ENCODE measurements around the gene CCM2.

The CCM2 gene

GRCh38 chr7:45089341-45089891, 89.4 kb downstream of the CCM2 start:
- H3K27me3 Mint-ChIP-seq = peaks cover 10% of the 10 kb centered on the region
- DNase-seq (ENCODE audit: low spot score in 2 of 2) (peak; percentile 37 to 55), ATAC-seq (replicated peaks; ENCODE audit: extremely low read depth, poor library complexity, severe bottlenecking) (peak; percentile 57)
- H3K9me3 Mint-ChIP-seq = peaks cover 5% of the 10 kb centered on the region
- H3K36me3 Mint-ChIP-seq (ENCODE audit: insufficient read depth) = peaks cover 2% of the 10 kb centered on the region
- H3K4me3 Mint-ChIP-seq = peak overlapping the region; percentile 74
- no peaks in the 10 kb centered on the region for H3K4me1 Mint-ChIP-seq
- H3K27ac Mint-ChIP-seq (ENCODE audit: low read depth) = peak overlapping the region; percentile 79

DNA sequence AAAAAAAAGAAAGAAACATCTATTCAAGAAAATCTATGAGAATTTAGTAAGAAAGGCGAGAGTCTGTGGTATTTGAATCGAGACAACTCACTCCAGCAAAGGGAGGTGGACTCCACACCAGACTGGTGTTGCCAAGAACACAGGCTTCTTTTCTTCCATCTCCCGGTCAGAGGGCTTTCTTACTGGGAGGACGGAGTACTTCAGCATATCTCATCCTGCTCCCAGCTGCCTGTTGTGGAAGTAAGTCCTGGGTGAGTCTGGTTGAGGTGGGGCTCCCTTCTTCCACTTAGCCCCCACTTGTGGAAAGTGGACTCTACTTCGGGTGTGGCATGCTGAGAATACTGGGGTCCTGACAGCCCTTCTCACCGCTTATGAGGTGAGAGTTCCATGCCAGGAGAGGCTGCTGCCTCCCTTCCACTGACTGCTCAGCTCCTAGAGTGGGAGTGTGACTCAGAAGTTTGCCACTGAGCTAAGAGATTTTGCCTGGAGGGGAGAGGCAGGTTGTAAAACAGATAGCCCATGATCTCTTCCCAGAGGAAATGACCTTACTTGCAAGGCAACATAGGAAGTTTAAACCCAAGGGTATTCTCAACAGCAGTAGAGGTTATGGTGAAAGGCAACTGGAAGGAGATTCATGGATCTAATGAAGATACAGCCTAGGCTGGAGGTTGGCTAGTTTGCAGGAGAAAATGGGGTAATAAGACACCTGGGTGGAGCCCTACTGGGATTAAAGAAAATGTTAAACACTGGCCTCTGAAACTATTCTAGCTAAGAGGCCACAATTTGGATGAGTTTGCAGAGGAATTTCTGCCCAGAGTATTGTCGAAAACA, 92.3 kb downstream of the CCM2 start:
- Mint-ChIP-seq H3K9me3 (peaks cover 5% of the 10 kb centered on the region), H3K36me3 (ENCODE audit: insufficient read depth) (peaks cover 2% of the 10 kb centered on the region), H3K4me1 (no peaks in the 10 kb centered on the region), H3K27ac (ENCODE audit: low read depth) (no peak overlapping the region), H3K4me3 (no peak overlapping the region), H3K27me3 (peaks cover 10% of the 10 kb centered on the region)
- ATAC-seq (replicated peaks; ENCODE audit: extremely low read depth, poor library complexity, severe bottlenecking) (no peak), DNase-seq (ENCODE audit: low spot score in 2 of 2) (no peak)

DNA sequence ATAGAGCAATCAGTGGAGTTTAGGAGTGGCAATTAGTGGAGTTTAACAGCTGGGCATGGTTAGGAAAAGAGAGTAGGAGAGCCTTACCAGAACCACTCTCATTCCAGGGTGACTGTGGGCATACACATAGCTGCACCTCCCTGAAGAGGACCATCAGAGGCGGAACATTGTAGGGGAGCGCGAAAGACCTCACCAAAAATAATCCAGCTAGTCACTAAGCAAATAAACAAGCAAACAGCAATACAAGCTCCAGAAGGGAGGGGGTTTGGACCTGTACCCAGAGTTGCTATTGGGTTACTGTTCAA, 92.9 kb downstream of the CCM2 start:
- H3K9me3 Mint-ChIP-seq = peaks cover 5% of the 10 kb centered on the region
- no peak for ATAC-seq (replicated peaks; ENCODE audit: extremely low read depth, poor library complexity, severe bottlenecking)
- DNase-seq (ENCODE audit: low spot score in 2 of 2) = no peak
- H3K4me1 Mint-ChIP-seq = no peaks in the 10 kb centered on the region
- H3K4me3 Mint-ChIP-seq = no peak overlapping the region
- no peak overlapping the region for H3K27ac Mint-ChIP-seq (ENCODE audit: low read depth)
- peaks cover 2% of the 10 kb centered on the region for H3K36me3 Mint-ChIP-seq (ENCODE audit: insufficient read depth)
- peaks cover 10% of the 10 kb centered on the region for H3K27me3 Mint-ChIP-seq

DNA sequence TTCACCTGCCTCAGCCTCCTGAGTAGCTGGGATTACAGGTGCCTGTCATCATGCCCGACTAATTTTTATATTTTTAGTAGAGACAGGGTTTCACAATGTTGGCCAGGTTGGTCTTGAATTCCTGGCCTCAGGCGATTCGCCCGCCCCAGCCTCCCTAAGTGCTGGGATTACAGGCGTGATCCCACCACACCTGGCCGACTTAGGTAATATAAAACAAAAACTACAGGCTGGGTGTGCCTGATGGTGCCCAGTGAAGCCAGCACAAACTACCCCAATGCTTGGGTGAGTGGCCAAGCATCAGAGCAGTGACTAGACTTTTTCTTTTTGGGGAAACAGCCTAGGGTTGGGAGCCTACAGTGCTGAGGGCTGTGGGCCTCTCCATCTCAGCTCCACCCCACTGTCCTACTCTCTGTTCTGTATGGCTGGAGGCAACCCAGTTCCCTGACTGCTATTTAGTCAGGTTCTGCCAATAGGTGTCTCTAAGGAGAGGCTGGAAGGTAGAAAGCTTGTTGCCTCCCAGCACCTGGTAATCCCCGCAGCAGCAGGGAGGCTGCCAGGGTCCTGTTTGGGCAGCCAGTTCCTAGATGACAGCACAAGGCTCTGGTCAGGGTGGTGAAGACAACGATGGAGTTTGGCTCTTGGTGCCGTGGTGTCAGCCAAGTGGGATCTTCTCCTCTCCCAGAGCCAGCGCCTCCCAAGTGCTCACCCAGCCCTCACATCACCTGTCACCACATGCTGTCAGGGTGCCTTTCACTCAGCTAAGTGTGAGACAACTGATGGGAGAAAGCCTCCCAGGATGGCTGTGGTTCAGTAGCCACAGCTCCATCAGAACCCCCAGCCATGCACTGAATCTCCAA, 99.2 kb downstream of the CCM2 start:
- Mint-ChIP-seq H3K27ac (ENCODE audit: low read depth) (no peak overlapping the region), H3K9me3 (no peaks in the 10 kb centered on the region), H3K4me1 (no peaks in the 10 kb centered on the region), H3K4me3 (no peak overlapping the region), H3K36me3 (ENCODE audit: insufficient read depth) (peaks cover 23% of the 10 kb centered on the region), H3K27me3 (no peaks in the 10 kb centered on the region)
- no peak for DNase-seq (ENCODE audit: low spot score in 2 of 2)
- ATAC-seq (replicated peaks; ENCODE audit: extremely low read depth, poor library complexity, severe bottlenecking) = no peak

DNA sequence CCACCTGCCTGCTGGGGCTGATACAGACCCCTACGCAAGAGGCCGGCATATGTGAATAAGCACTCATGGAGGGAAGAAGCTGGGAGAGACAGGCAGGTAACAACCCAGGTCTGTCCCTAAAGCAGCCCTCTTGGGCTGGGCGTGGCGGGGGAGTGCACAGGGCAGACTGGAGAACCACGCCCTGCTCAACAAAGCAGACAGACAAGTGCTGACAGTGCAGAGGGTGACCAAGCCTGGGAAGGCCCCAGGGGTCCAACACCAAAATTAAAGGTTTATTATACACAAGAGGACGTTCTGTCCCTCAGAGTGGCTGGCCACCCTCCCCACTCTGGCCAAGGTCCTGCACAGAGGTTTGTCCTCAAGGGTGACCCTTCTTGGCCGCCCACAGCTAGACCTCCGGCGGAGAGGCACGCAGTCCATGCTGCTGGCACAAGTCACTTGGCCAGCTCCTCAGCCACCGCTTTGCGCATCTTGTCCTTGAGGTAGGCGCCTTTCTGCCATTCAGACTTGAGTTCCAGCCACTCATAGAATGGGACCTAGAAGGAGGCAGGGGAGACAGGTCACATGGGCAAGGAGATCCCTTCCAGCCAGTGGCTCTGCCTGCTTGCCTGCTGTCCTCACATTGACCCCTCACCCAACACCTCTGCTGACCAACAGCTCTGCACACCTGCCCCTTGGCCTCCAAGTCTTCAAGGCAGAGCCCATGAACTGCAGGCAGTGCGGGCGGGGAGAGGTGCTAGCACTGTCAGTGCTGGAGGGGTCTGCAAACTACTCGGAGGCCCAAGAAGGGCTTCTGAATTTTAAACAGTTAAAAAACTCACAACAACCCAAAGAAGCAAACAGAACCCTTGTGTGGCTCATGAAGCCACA, 100.1 kb downstream of the CCM2 start:
- Mint-ChIP-seq H3K27me3 (no peaks in the 10 kb centered on the region), H3K4me3 (no peak overlapping the region), H3K9me3 (no peaks in the 10 kb centered on the region), H3K27ac (ENCODE audit: low read depth) (no peak overlapping the region), H3K4me1 (no peaks in the 10 kb centered on the region), H3K36me3 (ENCODE audit: insufficient read depth) (peaks cover 29% of the 10 kb centered on the region)
- DNase-seq (ENCODE audit: low spot score in 2 of 2) (no peak), ATAC-seq (replicated peaks; ENCODE audit: extremely low read depth, poor library complexity, severe bottlenecking) (no peak)

DNA sequence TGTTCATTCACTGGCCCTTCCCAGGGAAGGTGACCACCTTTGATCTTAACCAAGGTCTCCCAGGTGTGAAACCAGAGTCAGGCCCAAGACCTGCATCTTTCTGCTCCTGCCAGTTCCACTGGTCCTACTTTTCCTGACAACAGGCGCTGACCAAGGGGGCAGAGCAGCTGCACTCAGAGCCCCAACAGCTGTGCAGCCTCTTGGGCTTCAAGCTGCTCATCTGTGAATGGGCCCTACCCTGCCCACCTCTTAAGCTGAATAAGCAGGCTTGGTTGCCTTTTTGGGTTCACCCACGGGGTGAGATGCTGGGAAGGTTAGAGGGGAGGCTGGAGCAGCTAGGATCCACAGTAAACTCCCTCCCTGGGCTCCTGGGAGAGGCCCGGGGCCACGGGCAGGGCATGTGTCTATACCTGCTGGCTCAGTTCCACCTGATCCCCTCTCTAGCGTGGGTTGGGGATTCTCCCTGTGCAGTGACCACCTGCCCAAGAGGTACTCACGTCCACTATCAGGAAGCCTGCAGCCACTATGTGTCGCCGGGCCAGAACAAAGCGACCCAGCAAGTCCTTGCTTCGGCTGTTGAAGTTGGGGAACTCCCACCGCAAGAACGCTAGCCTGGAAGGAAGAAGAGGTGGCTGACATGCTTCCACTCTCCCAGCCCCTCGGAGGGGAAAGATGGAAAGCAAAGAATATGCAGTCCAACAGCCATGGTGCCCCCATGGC, 100.9 kb downstream of the CCM2 start:
- Mint-ChIP-seq H3K27ac (ENCODE audit: low read depth) (no peak overlapping the region), H3K4me3 (no peak overlapping the region), H3K9me3 (no peaks in the 10 kb centered on the region), H3K27me3 (no peaks in the 10 kb centered on the region), H3K4me1 (no peaks in the 10 kb centered on the region), H3K36me3 (ENCODE audit: insufficient read depth) (peaks cover 35% of the 10 kb centered on the region)
- DNase-seq (ENCODE audit: low spot score in 2 of 2) = no peak
- no peak for ATAC-seq (replicated peaks; ENCODE audit: extremely low read depth, poor library complexity, severe bottlenecking)

DNA sequence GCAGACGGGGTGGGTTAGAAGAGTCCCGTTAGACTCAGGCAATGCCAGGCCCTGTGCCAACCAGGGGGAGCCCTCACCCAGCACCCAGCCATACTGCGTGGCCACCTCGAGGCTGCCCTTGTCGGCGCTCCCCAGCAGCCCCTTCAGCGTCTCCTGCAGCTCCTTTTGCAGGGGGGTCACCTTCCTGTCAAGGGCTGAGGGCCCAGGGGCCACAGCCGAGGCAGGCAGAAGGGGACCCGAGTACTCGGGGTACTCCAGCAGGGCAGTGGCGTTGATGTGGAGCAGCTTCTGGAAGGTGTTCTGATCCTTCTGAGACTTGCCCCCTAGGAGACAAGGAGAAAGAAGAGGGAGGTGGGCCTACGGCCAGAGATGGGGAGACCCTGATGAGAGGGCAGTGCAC, 101.7 kb downstream of the CCM2 start:
- no peak for DNase-seq (ENCODE audit: low spot score in 2 of 2)
- no peak for ATAC-seq (replicated peaks; ENCODE audit: extremely low read depth, poor library complexity, severe bottlenecking)
- Mint-ChIP-seq H3K4me3 (no peak overlapping the region), H3K36me3 (ENCODE audit: insufficient read depth) (peaks cover 38% of the 10 kb centered on the region), H3K9me3 (no peaks in the 10 kb centered on the region), H3K27ac (ENCODE audit: low read depth) (no peak overlapping the region), H3K27me3 (no peaks in the 10 kb centered on the region), H3K4me1 (no peaks in the 10 kb centered on the region)

DNA sequence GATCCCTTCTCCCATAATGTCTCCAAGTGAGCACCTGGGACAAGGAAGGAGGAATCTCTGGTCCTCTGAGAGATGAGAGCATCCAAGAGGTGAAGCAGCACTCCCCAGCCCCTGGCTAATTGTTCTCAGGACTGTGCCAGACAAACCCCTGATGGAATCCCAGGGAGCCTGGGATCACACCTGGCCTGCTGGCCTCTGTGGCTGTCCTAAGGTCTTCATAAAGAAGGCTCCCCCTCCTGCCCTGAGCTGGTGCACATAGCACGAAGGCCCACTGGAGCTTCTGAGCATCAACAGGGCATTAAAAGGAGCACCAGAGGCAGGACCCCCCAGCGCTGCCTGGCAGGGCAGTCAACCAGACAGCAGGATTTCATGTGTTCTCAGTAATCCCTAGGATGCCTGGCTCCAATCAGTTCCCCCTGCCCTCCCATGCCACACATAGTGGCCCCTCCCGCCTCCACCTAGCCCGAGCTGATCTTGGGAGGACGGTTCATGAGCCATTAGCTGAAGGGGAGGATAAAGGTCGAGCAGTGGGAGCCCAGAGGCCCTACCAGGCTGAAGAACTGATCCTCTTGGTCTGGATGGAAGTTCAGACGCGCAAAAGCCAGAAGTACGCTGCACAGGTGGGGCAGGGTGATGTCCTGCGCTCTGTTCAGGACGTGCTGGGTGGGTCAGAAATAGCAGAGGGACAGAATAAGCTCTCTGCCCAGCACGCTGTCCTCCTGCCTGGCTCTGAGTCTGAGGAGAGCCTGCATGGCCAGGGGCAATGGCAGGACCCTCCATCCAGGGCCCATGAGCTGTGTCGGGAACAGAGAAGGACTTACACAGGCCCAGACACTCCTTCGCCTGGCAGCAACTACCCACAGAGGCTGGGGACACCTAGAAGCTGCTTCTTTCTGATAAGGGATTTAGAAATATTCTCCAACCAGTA, 103.0 kb downstream of the CCM2 start:
- Mint-ChIP-seq H3K36me3 (ENCODE audit: insufficient read depth) (peaks cover 46% of the 10 kb centered on the region), H3K4me1 (peaks cover 5% of the 10 kb centered on the region), H3K27ac (ENCODE audit: low read depth) (no peak overlapping the region), H3K27me3 (no peaks in the 10 kb centered on the region), H3K9me3 (no peaks in the 10 kb centered on the region), H3K4me3 (no peak overlapping the region)
- ATAC-seq (replicated peaks; ENCODE audit: extremely low read depth, poor library complexity, severe bottlenecking) (no peak), DNase-seq (ENCODE audit: low spot score in 2 of 2) (no peak)

- DNase-seq (ENCODE audit: low spot score in 2 of 2) = no peak
- Mint-ChIP-seq H3K36me3 (ENCODE audit: insufficient read depth) (peaks cover 51% of the 10 kb centered on the region), H3K4me1 (peaks cover 14% of the 10 kb centered on the region), H3K27ac (ENCODE audit: low read depth) (no peak overlapping the region), H3K9me3 (no peaks in the 10 kb centered on the region), H3K27me3 (no peaks in the 10 kb centered on the region), H3K4me3 (no peak overlapping the region)
- ATAC-seq (replicated peaks; ENCODE audit: extremely low read depth, poor library complexity, severe bottlenecking) = no peak
Observed at GRCh38 chr7:45103958-45104843, 104.2 kb downstream of the CCM2 start.

GRCh38 chr7:45104844-45105587, 105.0 kb downstream of the CCM2 start:
- H3K27ac Mint-ChIP-seq (ENCODE audit: low read depth) = peak overlapping the region; percentile 29
- no peaks in the 10 kb centered on the region for H3K27me3 Mint-ChIP-seq
- no peak for DNase-seq (ENCODE audit: low spot score in 2 of 2)
- H3K9me3 Mint-ChIP-seq = no peaks in the 10 kb centered on the region
- H3K4me1 Mint-ChIP-seq = peaks cover 16% of the 10 kb centered on the region
- H3K36me3 Mint-ChIP-seq (ENCODE audit: insufficient read depth) = peaks cover 51% of the 10 kb centered on the region
- no peak overlapping the region for H3K4me3 Mint-ChIP-seq
- no peak for ATAC-seq (replicated peaks; ENCODE audit: extremely low read depth, poor library complexity, severe bottlenecking)
